Small intestine (tissue), 7 donors: ENCODE data around the gene WARS2. TPM values are rescaled to one million over a fixed set of nuclear protein-coding genes. Genes with fewer than 3 reads are reported as not detected.
A peak's percentile ranks its signal among the peaks of the same experiment; 100 is the strongest.

Experiments
- DNase-seq, 2 donors: peaks; one replicate each; pipeline versions ENCODE4 v3.0.0 to v3.0.0-alpha.2; 2013
- FAIRE-seq: peaks from 2 replicates; lab custom pipeline; 2012; peaks lifted over from hg19 to GRCh38; lab: Jason Lieb, UNC
- H3K27ac ChIP-seq, 3 donors: one replicate each; pipeline ENCODE4 v1.5.1; 2013; ENCODE audit warnings: low read length in 2 of 3, mild to moderate bottlenecking in 2 of 3, control low read depth in 1 of 3, inconsistent platforms in 1 of 3, low read depth in 1 of 3, moderate library complexity in 1 of 3
- H3K27me3 ChIP-seq, 3 donors: one replicate each; pipeline ENCODE4 v1.6.1; 2013; ENCODE audit warnings: low read length in 3 of 3, inconsistent platforms in 1 of 3; ENCODE audit not compliant: control insufficient read depth in 3 of 3, insufficient read depth in 3 of 3
- H3K36me3 ChIP-seq, 3 donors: one replicate each; pipeline ENCODE4 v1.6.1; 2013; ENCODE audit warnings: low read length in 3 of 3, inconsistent platforms in 1 of 3, low read depth in 1 of 3, mild to moderate bottlenecking in 1 of 3, moderate library complexity in 1 of 3; ENCODE audit not compliant: control insufficient read depth in 3 of 3, insufficient read depth in 2 of 3
- H3K4me1 ChIP-seq, 3 donors: one replicate each; pipeline ENCODE4 v1.6.1; 2013; ENCODE audit warnings: low read length in 2 of 3, inconsistent platforms in 1 of 3, low read depth in 1 of 3, mild to moderate bottlenecking in 1 of 3, moderate library complexity in 1 of 3; ENCODE audit not compliant: control insufficient read depth in 3 of 3, insufficient read depth in 2 of 3
- H3K4me3 ChIP-seq, 3 donors: one replicate each; pipeline ENCODE4 v1.5.1; 2013; ENCODE audit warnings: low read length in 3 of 3, control low read depth in 1 of 3, inconsistent platforms in 1 of 3, low read depth in 1 of 3, mild to moderate bottlenecking in 1 of 3, moderate library complexity in 1 of 3
- H3K9me3 ChIP-seq, 2 donors: one replicate each; pipeline ENCODE4 v1.6.1; 2013; ENCODE audit warnings: low read depth in 1 of 2, low read length in 1 of 2; ENCODE audit not compliant: control insufficient read depth in 2 of 2, insufficient read depth in 1 of 2
- WGBS, 3 donors: extraction: QIAGEN DNeasy Blood & Tissue Kit; methylation state at CpG; one replicate each; pipeline ENCODE4 v1.1.7; 2013; 5-methylcytosine and 5-hydroxymethylcytosine counted together
- polyA plus RNA-seq, 4 donors: library from polyadenylated mRNA; stranded (reverse) in 3 of 4; unstranded in 1 of 4; fragments of 200-250 nt in 3 of 4; fragments of 120-200 nt in 1 of 4; gene quantifications; one replicate each; pipeline versions ENCODE4 v1.2.1 to v1.2.3, GENCODE V29; 2013
- donor health status: healthy with polysubstance abuse.
- donor health status: control.
- donor health status: control.
- donor health status: Bipolar disorder and iron deficiency.
- donor health status: healthy.

Gene WARS2
- polyA plus RNA-seq, 4 donors, result 4.5 to 22.0 (median 7.9) TPM

GRCh38 chr1:118984722-118985639 lies 155.5 kb downstream of the WARS2 start:
- Histone ChIP-seq H3K27ac (no peak overlapping the region), H3K4me3 (peak overlapping the region in 1 of 3 donors; percentile 8), H3K4me1 (peaks cover 0 to 22% (median 2%) of the 10 kb centered on the region in 3 donors), H3K9me3 (peaks cover 0 to 13% of the 10 kb centered on the region in 2 donors), H3K36me3 (no peaks in the 10 kb centered on the region), H3K27me3 (peaks cover 29 to 97% (median 75%) of the 10 kb centered on the region in 3 donors)
- whole genome bisulfite sequencing, 3 donors, result 7 to 13% (median 8%) methylated on average over 48 of the region's 48 CpGs
- no peak for FAIRE-seq
- peak in 1 of 2 donors; percentile 35 for DNase-seq

- peak; percentile 17 to 64 for DNase-seq
- peaks cover 0 to 27% (median 5%) of the 10 kb centered on the region in 3 donors for H3K4me1 ChIP-seq
- peak overlapping the region in 1 of 3 donors; percentile 8 for H3K4me3 ChIP-seq
- peaks cover 24 to 97% (median 74%) of the 10 kb centered on the region in 3 donors for H3K27me3 ChIP-seq
- H3K27ac ChIP-seq, result no peak overlapping the region
- H3K36me3 ChIP-seq, result no peaks in the 10 kb centered on the region
- WGBS, 3 donors, result 7 to 8% (median 7%) methylated on average over 43 of the region's 43 CpGs
- H3K9me3 ChIP-seq, result peaks cover 0 to 10% of the 10 kb centered on the region in 2 donors
- no peak for FAIRE-seq
These were observed 156.2 kb downstream of the WARS2 start for GRCh38 chr1:118984086-118984721.

- FAIRE-seq (no peak), DNase-seq (peak in 1 of 2 donors; percentile 27)
- Histone ChIP-seq H3K4me1 (peaks cover 0 to 28% (median 5%) of the 10 kb centered on the region in 3 donors), H3K27me3 (peaks cover 21 to 97% (median 73%) of the 10 kb centered on the region in 3 donors), H3K36me3 (no peaks in the 10 kb centered on the region), H3K9me3 (peaks cover 0 to 8% of the 10 kb centered on the region in 2 donors), H3K4me3 (no peak overlapping the region), H3K27ac (no peak overlapping the region)
- WGBS, 3 donors, result 16 to 21% (median 17%) methylated on average over 22 of the region's 22 CpGs
These were observed 156.9 kb downstream of the WARS2 start for GRCh38 chr1:118983558-118984041.

GRCh38 chr1:118982821-118983557 lies 157.5 kb downstream of the WARS2 start:
- WGBS, 3 donors, result 11 to 17% (median 13%) methylated on average over 26 of the region's 26 CpGs
- Histone ChIP-seq H3K9me3 (peaks cover 0 to 8% of the 10 kb centered on the region in 2 donors), H3K4me3 (no peak overlapping the region), H3K27me3 (peaks cover 15 to 96% (median 69%) of the 10 kb centered on the region in 3 donors), H3K4me1 (peaks cover 0 to 28% (median 5%) of the 10 kb centered on the region in 3 donors), H3K27ac (no peak overlapping the region), H3K36me3 (no peaks in the 10 kb centered on the region)
- DNase-seq (no peak), FAIRE-seq (no peak)

GRCh38 chr1:118982266-118982665 lies 158.2 kb downstream of the WARS2 start:
- Histone ChIP-seq H3K27me3 (peaks cover 15 to 96% (median 67%) of the 10 kb centered on the region in 3 donors), H3K4me1 (peaks cover 0 to 28% (median 5%) of the 10 kb centered on the region in 3 donors), H3K9me3 (peaks cover 0 to 8% of the 10 kb centered on the region in 2 donors), H3K27ac (no peak overlapping the region), H3K36me3 (no peaks in the 10 kb centered on the region), H3K4me3 (no peak overlapping the region)
- no peak for FAIRE-seq
- WGBS, 3 donors, result 34 to 40% (median 34%) methylated on average over 6 of the region's 6 CpGs
- no peak for DNase-seq

- no peaks in the 10 kb centered on the region for H3K36me3 ChIP-seq
- H3K27ac ChIP-seq, result no peak overlapping the region
- peaks cover 0 to 6% of the 10 kb centered on the region in 2 donors for H3K9me3 ChIP-seq
- peaks cover 14 to 96% (median 60%) of the 10 kb centered on the region in 3 donors for H3K27me3 ChIP-seq
- FAIRE-seq (no peak), DNase-seq (no peak)
- no peak overlapping the region for H3K4me3 ChIP-seq
- WGBS, 3 donors, result 14 to 29% (median 17%) methylated on average over 1 of the region's 1 CpG
- peaks cover 0 to 26% (median 5%) of the 10 kb centered on the region in 3 donors for H3K4me1 ChIP-seq
These were observed 159.0 kb downstream of the WARS2 start for GRCh38 chr1:118981436-118981835.
